Measurements from ENCODE around the gene LRIG1.

Gene LRIG1

GRCh38 chr3:66443118-66443803, 57.6 kb downstream of the LRIG1 start:
- DNase-seq (ENCODE audit: low spot score), result no peak

- DNase-seq (ENCODE audit: low spot score), result peak; percentile 6
Observed at GRCh38 chr3:66442254-66443117, 58.3 kb downstream of the LRIG1 start.

- DNase-seq (ENCODE audit: low spot score), result no peak
Observed at GRCh38 chr3:66441692-66442091, 59.1 kb downstream of the LRIG1 start.

- no peak for DNase-seq (ENCODE audit: low spot score)
Observed at GRCh38 chr3:66441129-66441528, 59.7 kb downstream of the LRIG1 start.

- DNase-seq (ENCODE audit: low spot score), result no peak
Observed at GRCh38 chr3:66439666-66440344, 61.0 kb downstream of the LRIG1 start.

- no peak for DNase-seq (ENCODE audit: low spot score)
Observed at GRCh38 chr3:66438046-66438445, 62.8 kb downstream of the LRIG1 start.

DNA sequence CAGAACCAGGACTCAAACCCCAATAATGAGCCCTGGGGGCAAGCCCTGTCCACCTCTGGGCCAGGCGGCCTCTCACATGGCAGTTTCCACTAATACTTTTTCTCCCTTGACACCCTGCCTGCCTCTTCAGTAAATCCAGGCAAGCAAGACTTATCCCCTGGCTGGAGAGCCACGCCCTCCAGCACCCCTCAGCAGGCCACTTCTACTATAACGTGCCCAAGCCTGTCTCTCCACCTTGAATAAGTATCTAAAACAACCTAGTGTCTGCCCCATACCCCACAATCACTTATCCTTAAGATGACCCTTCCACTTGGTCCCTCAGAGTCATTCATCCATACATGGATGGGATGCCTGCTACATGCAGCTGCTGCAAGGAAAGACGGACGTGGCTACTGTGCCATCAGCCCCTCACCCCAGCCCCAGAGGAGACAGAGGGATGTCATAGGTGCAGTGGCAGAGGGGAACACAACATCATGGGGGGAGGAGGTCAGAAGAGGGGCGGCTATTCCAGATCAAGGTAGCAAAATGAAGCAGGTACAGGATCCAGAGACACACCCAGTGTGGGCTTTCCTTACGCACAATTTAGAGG, 63.4 kb downstream of the LRIG1 start:
- DNase-seq (ENCODE audit: low spot score), result no peak

- DNase-seq (ENCODE audit: low spot score), result no peak
Observed at GRCh38 chr3:66435989-66436388, 64.8 kb downstream of the LRIG1 start.

DNA sequence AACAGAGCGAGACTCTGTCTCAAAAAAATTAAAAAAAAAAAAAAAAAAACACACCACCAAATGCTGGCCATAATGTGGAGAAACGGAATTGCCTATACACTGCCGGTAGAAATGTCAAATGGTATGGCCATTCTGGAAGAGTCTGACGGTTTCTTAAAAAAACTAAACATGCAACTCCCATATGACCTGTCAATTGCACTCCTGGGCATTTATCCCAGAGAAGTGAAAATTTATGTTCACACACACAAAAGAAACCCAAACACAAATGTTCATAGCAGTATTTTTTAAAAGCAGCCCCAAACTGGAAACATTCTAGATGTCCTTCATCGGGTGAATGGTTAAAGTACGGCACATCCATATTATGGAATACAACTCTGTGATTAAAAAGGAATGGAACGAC, 66.1 kb downstream of the LRIG1 start:
- no peak for DNase-seq (ENCODE audit: low spot score)

- DNase-seq (ENCODE audit: low spot score), result no peak
Observed at GRCh38 chr3:66433522-66433782, 67.4 kb downstream of the LRIG1 start.

- no peak for DNase-seq (ENCODE audit: low spot score)
Observed at GRCh38 chr3:66432767-66433521, 67.9 kb downstream of the LRIG1 start.

GRCh38 chr3:66432041-66432766, 68.6 kb downstream of the LRIG1 start:
- DNase-seq (ENCODE audit: low spot score), result no peak

- DNase-seq (ENCODE audit: low spot score), result no peak
Observed at GRCh38 chr3:66431494-66431893, 69.3 kb downstream of the LRIG1 start.

DNA sequence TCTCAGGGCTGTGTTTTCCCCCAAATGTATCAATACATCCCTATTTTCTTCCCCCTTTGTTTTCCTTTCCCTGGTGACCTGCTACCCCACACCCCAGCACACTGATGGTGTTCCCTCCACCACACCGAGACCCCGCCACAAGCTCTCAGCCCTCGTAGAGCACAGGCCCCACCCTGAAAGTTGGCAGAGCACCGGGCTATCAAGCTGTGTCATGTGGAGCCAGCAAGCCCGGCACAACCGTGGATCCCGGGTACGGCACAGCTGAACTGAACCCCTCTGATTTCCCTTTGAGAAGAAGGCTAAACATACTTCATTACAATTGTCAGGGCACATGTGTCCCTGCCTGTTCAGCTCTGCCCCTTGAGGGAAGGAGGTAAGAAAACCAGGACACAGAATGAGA, 69.9 kb downstream of the LRIG1 start:
- no peak for DNase-seq (ENCODE audit: low spot score)

DNA sequence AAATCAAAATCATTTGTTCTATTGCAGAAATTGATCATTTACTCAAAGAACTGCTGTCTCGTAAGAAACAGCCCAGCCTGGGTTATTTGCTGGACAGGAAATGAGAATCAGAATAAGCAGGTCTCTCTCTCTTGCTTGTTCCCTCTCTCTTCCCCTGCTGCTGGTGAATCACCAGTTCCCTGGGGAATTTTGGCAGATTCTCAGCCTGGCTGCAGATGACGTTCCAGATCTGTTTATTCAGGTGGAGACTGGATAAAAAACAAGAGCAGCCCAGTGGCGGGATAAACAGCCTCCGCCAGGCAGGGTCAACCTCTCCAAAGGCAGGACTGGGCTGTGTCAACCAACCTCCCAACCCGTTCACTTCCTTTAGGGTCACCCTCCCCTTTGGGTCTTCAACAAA, 72.1 kb downstream of the LRIG1 start:
- no peak for DNase-seq (ENCODE audit: low spot score)

- no peak for DNase-seq (ENCODE audit: low spot score)
Observed at GRCh38 chr3:66427951-66428474, 72.8 kb downstream of the LRIG1 start.

GRCh38 chr3:66427352-66427751, 73.5 kb downstream of the LRIG1 start:
- DNase-seq (ENCODE audit: low spot score), result no peak

DNA sequence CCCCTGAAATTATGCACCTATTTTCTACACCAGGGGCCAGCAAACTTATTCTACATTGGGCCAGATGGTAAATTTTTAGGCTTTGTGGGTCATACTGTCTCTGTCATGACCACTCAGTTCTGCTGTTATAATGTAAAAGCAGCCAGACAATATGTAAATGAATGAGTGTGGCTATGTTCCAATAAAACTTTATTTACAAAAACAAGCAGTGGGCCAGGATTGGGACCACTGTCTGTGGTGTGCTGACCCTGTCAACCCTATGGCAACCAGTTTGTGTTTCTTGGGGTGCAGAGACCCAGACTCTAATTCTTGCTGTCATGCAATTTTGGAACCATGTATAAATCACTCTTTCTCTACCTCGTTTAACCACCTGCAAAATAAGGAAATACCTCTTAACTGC, 74.7 kb downstream of the LRIG1 start:
- DNase-seq (ENCODE audit: low spot score), result no peak

- no peak for DNase-seq (ENCODE audit: low spot score)
Observed at GRCh38 chr3:66425576-66426114, 75.2 kb downstream of the LRIG1 start.

DNA sequence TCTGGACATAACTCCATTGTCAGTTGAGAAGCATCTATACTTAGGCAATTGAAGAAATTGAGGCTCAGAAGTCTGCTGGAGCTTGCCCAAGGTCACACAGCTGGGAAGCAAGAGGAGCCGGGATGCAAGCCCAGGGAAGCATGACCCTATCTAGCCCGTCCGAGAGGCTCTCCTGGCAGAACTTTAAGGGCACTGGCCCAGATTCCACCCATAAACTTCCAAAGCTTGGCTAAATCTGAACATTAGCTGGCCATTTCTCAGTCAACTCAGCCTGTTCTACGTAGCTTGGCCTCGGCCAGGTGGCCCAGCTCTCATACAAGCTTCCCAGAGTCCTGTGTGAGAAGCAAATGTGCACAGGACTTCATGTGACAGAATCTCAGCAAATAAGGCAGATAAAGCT, 75.8 kb downstream of the LRIG1 start:
- no peak for DNase-seq (ENCODE audit: low spot score)

DNA sequence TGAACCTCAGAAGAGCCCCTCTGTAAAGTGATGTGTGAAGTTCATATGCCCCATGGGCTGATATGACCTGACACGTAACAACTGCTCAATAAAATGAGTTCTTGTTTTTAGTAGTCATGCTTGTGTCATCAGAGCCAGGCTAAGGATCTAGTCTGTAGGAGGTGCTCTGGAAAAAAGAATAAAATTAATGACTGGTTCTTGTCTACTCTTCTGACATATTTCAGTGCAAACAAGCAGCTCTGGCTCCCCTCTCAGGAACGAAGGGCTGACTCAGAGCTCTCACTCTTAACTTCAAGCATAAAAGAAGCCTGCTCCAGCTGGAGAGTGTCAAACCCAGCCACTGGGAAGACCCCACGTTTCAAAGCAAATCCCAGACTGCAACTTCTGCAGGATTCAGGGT, 77.0 kb downstream of the LRIG1 start:
- no peak for DNase-seq (ENCODE audit: low spot score)

Measured in HuH-7.5 (cell line).